WI38 (cell line): Measurements from ENCODE around the gene CABYR.

ENCODE experiments used
- H3K4me3 ChIP-seq: 2 replicates; pipeline ENCODE4 v1.5.1; 2011; ENCODE audit warnings: low read depth, mild to moderate bottlenecking, control low read depth, low read length
- CTCF ChIP-seq: IDR thresholded peaks from 2 replicates; pipeline ENCODE4 v1.5.1; 2012; ENCODE audit warnings: low read depth, mild to moderate bottlenecking, control low read depth, low read length

The CABYR gene

GRCh38 chr18:24115628-24116027, 23.2 kb upstream of the CABYR start:
- H3K4me3 ChIP-seq: no peak overlapping the region
- no peak for TF ChIP-seq CTCF

GRCh38 chr18:24118750-24119577, 19.9 kb upstream of the CABYR start:
- peak; percentile 63 for TF ChIP-seq CTCF
- no peak overlapping the region for H3K4me3 ChIP-seq

GRCh38 chr18:24120676-24121075, 18.2 kb upstream of the CABYR start:
- H3K4me3 ChIP-seq: no peak overlapping the region
- no peak for TF ChIP-seq CTCF

- no peak for TF ChIP-seq CTCF
Measured at GRCh38 chr18:24121625-24122024, 17.2 kb upstream of the CABYR start.

GRCh38 chr18:24126155-24126961, 12.5 kb upstream of the CABYR start:
- TF ChIP-seq CTCF: no peak
- no peak overlapping the region for H3K4me3 ChIP-seq

More at GRCh38 chr18:24121625-24122024, 17.2 kb upstream of the CABYR start:
- H3K4me3 ChIP-seq: no peak overlapping the region

GRCh38 chr18:24127735-24128134, 11.1 kb upstream of the CABYR start:
- no peak for TF ChIP-seq CTCF
- H3K4me3 ChIP-seq: no peak overlapping the region

- H3K4me3 ChIP-seq: no peak overlapping the region
- no peak for TF ChIP-seq CTCF
Measured at GRCh38 chr18:24128700-24129099, 10.2 kb upstream of the CABYR start.
